Fibroblast of lung (primary cell): ENCODE results near the gene LAMTOR1. TPM values are rescaled to one million over a fixed set of nuclear protein-coding genes. Genes with fewer than 3 reads are reported as not detected.

ENCODE experiments used
- DNase-seq, 2 donors: peaks; one replicate each; pipeline versions ENCODE4 v3.0.0 to v3.0.0-alpha.2; 2010; ENCODE audit warnings: low read depth in 2 of 2
- H2AFZ ChIP-seq: 2 replicates; pipeline ENCODE4 v1.5.1; 2012; ENCODE audit warnings: low read length, control low read depth, inconsistent platforms
- H3K27ac ChIP-seq: 2 replicates; pipeline ENCODE4 v1.5.1; 2011; ENCODE audit warnings: low read length, control low read depth; ENCODE audit not compliant: insufficient read depth
- H3K27me3 ChIP-seq: 2 replicates; pipeline ENCODE4 v1.5.1; 2011; ENCODE audit warnings: mild to moderate bottlenecking, low read length; ENCODE audit not compliant: control insufficient read depth, insufficient read depth
- H3K36me3 ChIP-seq: 2 replicates; pipeline ENCODE4 v1.5.1; 2011; ENCODE audit warnings: low read length; ENCODE audit not compliant: control insufficient read depth, insufficient read depth
- H3K4me1 ChIP-seq: 2 replicates; pipeline ENCODE4 v1.5.1; 2011; ENCODE audit warnings: low read length; ENCODE audit not compliant: control insufficient read depth, insufficient read depth; ENCODE audit errors: extremely low read depth
- H3K4me2 ChIP-seq: 2 replicates; pipeline ENCODE4 v1.5.1; 2011; ENCODE audit warnings: low read length, control low read depth; ENCODE audit not compliant: insufficient read depth; ENCODE audit errors: extremely low read depth
- H3K4me3 ChIP-seq, 4 experiments: fragments of 200-600 bp in 1 of 4; sonication (generic) in 1 of 4; replicated peaks in 1 of 4; 2 replicates each; pipeline ENCODE4 v1.5.1; 2011 to 2016; ENCODE audit warnings: low read length in 4 of 4, low read depth in 3 of 4, mild to moderate bottlenecking in 3 of 4, control low read depth in 2 of 4, inconsistent platforms in 1 of 4, mixed read lengths in 1 of 4; ENCODE audit not compliant: insufficient read depth in 1 of 4; ENCODE audit errors: control extremely low read depth in 1 of 4
- H3K79me2 ChIP-seq: 2 replicates; pipeline ENCODE4 v1.5.1; 2012; ENCODE audit warnings: mild to moderate bottlenecking, low read length, inconsistent platforms; ENCODE audit not compliant: control insufficient read depth, insufficient read depth
- H3K9ac ChIP-seq: 2 replicates; pipeline ENCODE4 v1.5.1; 2011; ENCODE audit warnings: mild to moderate bottlenecking, low read length, control low read depth; ENCODE audit not compliant: insufficient read depth
- H3K9me3 ChIP-seq: 2 replicates; pipeline ENCODE4 v1.5.1; 2012; ENCODE audit warnings: low read depth, low read length; ENCODE audit not compliant: control insufficient read depth, insufficient read depth
- H4K20me1 ChIP-seq: 2 replicates; pipeline ENCODE4 v1.5.1; 2011; ENCODE audit warnings: low read length; ENCODE audit not compliant: control insufficient read depth, insufficient read depth; ENCODE audit errors: extremely low read depth
- EZH2 ChIP-seq: IDR thresholded peaks from 2 replicates; pipeline ENCODE4 v1.5.1; 2012; ENCODE audit warnings: low read length, control low read depth, mild to moderate bottlenecking; ENCODE audit errors: missing control alignments
- polyA plus RNA-seq, 2 donors: library from polyadenylated mRNA; depleted of rRNA in 1 of 2; stranded (reverse) in 1 of 2; unstranded in 1 of 2; fragments of >200 nt; gene quantifications; 2 replicates each; pipeline ENCODE4 v1.2.1, GENCODE V29; 2011 to 2012; ENCODE audit warnings: missing spikeins in 1 of 2
- total RNA-seq: library from RNA; depleted of rRNA; stranded (reverse); fragments of >200 nt; gene quantifications from 2 replicates; pipeline ENCODE4 v1.2.1, GENCODE V29; 2014
- TF ChIP-seq, protein P1 (sequence below), 2 donors: IDR thresholded peaks in 1 of 2; conservative IDR thresholded peaks in 1 of 2; 1 replicate in 1 of 2; 2 replicates in 1 of 2; pipeline ENCODE4 v1.5.1; 2011 to 2012; ENCODE audit warnings: low read length in 2 of 2, control low read depth in 1 of 2, inconsistent platforms in 1 of 2, low read depth in 1 of 2, mild to moderate bottlenecking in 1 of 2

The LAMTOR1 gene
- total and polyA plus RNA-seq, 2 donors (not counting 1 experiment from before 2014, with no cell fraction given), result 90.3 to 137 TPM

DNA sequence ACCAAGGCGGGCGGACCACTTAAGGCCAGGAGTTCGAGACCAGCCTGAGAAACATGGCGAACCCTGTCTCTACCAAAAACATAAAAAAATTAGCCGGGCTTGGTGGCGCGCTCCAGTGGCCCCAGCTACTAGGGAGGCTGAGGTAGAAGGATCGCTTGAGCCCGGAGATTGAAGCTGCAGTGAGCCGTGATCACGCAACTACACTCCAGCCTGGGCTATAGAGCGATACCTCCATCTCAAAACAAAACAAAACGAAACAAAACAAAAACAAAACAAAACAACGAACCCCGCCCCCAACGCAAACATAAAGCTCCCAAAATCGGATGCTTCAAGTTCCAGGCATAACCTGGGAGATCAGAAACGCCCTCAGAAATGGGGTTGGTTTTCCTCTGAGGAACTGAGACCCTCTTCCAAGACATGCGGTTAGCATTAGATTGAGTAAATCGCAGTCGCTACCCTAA lies 21.9 kb downstream of the LAMTOR1 start:
- Histone ChIP-seq H3K4me1 (peaks cover 2% of the 10 kb centered on the region), H3K9me3 (no peaks in the 10 kb centered on the region), H2AFZ (peak overlapping the region; percentile 96), H3K4me3 (peak overlapping the region; percentile 51 to 81 (median 72)), H3K79me2 (peaks cover 35% of the 10 kb centered on the region), H3K4me2 (peak overlapping the region; percentile 85), H3K27ac (peak overlapping the region; percentile 96), H4K20me1 (no peaks in the 10 kb centered on the region), H3K9ac (peak overlapping the region; percentile 72), H3K36me3 (peaks cover 4% of the 10 kb centered on the region), H3K27me3 (no peaks in the 10 kb centered on the region)
- no peak for DNase-seq
- TF ChIP-seq EZH2, result no peak
- TF ChIP-seq, protein P1, sequence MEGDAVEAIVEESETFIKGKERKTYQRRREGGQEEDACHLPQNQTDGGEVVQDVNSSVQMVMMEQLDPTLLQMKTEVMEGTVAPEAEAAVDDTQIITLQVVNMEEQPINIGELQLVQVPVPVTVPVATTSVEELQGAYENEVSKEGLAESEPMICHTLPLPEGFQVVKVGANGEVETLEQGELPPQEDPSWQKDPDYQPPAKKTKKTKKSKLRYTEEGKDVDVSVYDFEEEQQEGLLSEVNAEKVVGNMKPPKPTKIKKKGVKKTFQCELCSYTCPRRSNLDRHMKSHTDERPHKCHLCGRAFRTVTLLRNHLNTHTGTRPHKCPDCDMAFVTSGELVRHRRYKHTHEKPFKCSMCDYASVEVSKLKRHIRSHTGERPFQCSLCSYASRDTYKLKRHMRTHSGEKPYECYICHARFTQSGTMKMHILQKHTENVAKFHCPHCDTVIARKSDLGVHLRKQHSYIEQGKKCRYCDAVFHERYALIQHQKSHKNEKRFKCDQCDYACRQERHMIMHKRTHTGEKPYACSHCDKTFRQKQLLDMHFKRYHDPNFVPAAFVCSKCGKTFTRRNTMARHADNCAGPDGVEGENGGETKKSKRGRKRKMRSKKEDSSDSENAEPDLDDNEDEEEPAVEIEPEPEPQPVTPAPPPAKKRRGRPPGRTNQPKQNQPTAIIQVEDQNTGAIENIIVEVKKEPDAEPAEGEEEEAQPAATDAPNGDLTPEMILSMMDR (conservative IDR thresholded peaks at IDR 0.05 in 1 of 2, IDR thresholded peaks at IDR 0.05 in 1 of 2; ENCODE audit: low read depth in 1 of 2, low read length in 2 of 2), result no peak

DNA sequence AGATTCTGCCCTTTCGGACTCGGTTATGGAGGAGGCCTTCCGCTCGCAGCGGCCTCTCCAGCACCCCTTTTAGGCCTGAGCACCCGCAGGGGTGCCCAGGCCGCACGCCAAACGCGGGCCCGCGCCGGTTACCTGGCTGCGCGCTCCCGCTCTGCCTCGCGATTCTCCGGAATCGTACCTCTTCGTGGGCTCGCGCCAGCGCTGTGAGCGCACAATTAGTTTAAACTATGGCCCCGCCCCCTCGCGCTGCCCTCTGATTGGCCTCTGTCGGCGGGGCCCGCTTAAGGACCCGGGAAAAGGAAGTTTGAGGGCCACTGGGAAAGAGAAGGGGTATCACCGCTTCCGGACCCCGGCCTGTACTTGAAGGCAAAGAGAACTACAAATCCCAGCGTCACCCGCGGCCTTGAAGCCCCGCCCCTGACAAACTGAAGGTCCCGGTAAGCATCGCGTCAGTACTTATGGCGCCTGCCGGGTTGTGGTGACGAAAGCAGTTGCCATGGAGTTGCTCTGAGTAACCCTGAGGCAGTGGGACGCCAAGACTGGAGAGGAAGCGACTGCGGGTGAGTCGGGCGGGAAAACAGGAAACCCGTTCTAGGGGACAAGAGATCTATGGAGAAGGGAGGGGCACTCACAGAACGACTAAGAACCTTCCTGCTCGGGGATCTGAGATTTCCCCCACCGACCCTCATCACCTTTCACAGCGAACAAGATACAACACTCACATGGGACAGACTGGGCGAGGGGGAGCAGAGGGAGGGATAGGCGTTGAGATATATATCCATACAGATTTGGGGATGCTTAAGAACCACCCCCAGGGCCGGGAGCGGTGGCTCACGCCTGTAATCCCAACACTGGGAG lies 22.5 kb downstream of the LAMTOR1 start, which contains the start of the genes LRRC51 and NUMA1:
LRRC51 (plus strand) TSS at position 525 of the 858 bp plus-strand sequence. CDS start 8,234 bp downstream, outside the sequence.
NUMA1 (minus strand) TSS at position 217 of the 858 bp plus-strand sequence. CDS start 44,599 bp downstream, outside the sequence.
- Histone ChIP-seq H3K4me2 (peak within 1 kb of the TSS; percentile 99), H3K36me3 (no peaks in the 10 kb centered on the region), H3K27ac (peak within 1 kb of the TSS; percentile 96), H3K9me3 (no peaks in the 10 kb centered on the region), H3K9ac (peak within 1 kb of the TSS; percentile 72), H4K20me1 (no peaks in the 10 kb centered on the region), H2AFZ (peak within 1 kb of the TSS; percentile 96), H3K27me3 (no peaks in the 10 kb centered on the region), H3K4me3 (peak within 1 kb of the TSS; percentile 77 to 92 (median 84)), H3K79me2 (peaks cover 42% of the 10 kb centered on the region), H3K4me1 (peaks cover 2% of the 10 kb centered on the region)
- DNase-seq, result peak; percentile 100
- TF ChIP-seq, protein P1 (conservative IDR thresholded peaks at IDR 0.05 in 1 of 2, IDR thresholded peaks at IDR 0.05 in 1 of 2; ENCODE audit: low read depth in 1 of 2, low read length in 2 of 2), result no peak
- no peak for TF ChIP-seq EZH2

DNA sequence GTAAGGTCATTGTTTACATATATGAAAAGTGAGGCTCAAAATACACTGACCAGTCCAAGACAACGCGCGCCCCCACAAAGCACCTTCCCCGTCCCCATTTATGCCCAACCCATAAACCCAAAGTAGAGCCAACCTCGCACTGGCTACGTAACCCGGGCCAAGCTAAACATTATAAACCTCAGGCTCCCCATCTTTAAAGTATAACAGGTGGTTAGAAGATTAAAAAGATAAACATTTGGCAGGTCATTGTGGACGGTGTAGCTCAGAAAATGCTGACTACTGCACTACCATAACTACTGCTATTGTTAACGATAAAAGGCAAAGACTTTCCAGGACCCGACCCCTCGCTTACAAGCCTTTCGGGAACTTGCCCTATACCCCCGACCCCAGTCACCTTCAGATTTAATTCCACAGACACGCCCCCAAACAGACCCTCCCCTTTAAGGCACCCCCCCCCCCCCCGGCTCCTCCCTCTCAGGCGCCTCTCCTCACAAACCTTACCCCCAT lies 23.2 kb downstream of the LAMTOR1 start:
- Histone ChIP-seq H3K9me3 (no peaks in the 10 kb centered on the region), H3K27me3 (no peaks in the 10 kb centered on the region), H3K4me1 (peaks cover 2% of the 10 kb centered on the region), H3K27ac (peak overlapping the region; percentile 96), H3K4me3 (peak overlapping the region; percentile 77 to 92 (median 84)), H4K20me1 (no peaks in the 10 kb centered on the region), H3K36me3 (no peaks in the 10 kb centered on the region), H3K4me2 (peak overlapping the region; percentile 99), H3K79me2 (peaks cover 48% of the 10 kb centered on the region), H3K9ac (peak overlapping the region; percentile 72), H2AFZ (peak overlapping the region; percentile 29)
- peak in 1 of 2 donors; percentile 42 for DNase-seq
- no peak for TF ChIP-seq EZH2
- TF ChIP-seq, protein P1 (conservative IDR thresholded peaks at IDR 0.05 in 1 of 2, IDR thresholded peaks at IDR 0.05 in 1 of 2; ENCODE audit: low read depth in 1 of 2, low read length in 2 of 2), result no peak
